Neural cell (in vitro differentiated cells): ENCODE results near the gene BCAS2. TPM values are rescaled to one million over a fixed set of nuclear protein-coding genes. Genes with fewer than 3 reads are reported as not detected.

Experiments
- H2AFZ ChIP-seq: fragments of 200-600, 300-800 bp; sonication (generic), shearing (Covaris generic); 2 replicates; pipeline ENCODE4 v1.6.0; 2014; ENCODE audit warnings: low read depth, mild to moderate bottlenecking, antibody characterized with exemption, low read length, moderate library complexity
- H3F3A ChIP-seq: fragments of 200-600 bp; shearing (Covaris generic); 2 replicates; pipeline ENCODE4 v1.6.1; 2016; ENCODE audit warnings: mild to moderate bottlenecking, moderate library complexity, mixed read lengths, antibody characterized with exemption, low read length; ENCODE audit not compliant: insufficient read depth, poor library complexity, severe bottlenecking
- H3K27ac ChIP-seq: fragments of 200-600, 300-800 bp; sonication (generic), shearing (Covaris generic); 2 replicates; pipeline ENCODE4 v1.5.1; 2014; ENCODE audit warnings: mild to moderate bottlenecking, low read length, moderate library complexity
- H3K27me3 ChIP-seq: fragments of 300-800, 200-600 bp; sonication (generic), shearing (Covaris generic); 2 replicates; pipeline ENCODE4 v1.6.0; 2014; ENCODE audit warnings: mild to moderate bottlenecking, low read depth, low read length, moderate library complexity; ENCODE audit not compliant: insufficient read depth
- H3K36me3 ChIP-seq: fragments of 300-800, 200-600 bp; sonication (generic), shearing (Covaris generic); 2 replicates; pipeline ENCODE4 v1.5.1; 2014; ENCODE audit warnings: mild to moderate bottlenecking, antibody characterized with exemption, low read length, moderate library complexity; ENCODE audit not compliant: insufficient read depth
- H3K4me2 ChIP-seq: fragments of 300-800, 200-600 bp; sonication (generic), shearing (Covaris generic); 2 replicates; pipeline ENCODE4 v1.6.0; 2014; ENCODE audit warnings: mild to moderate bottlenecking, low read length
- H3K4me3 ChIP-seq: fragments of 300-800, 200-600 bp; sonication (generic), shearing (Covaris generic); 2 replicates; pipeline ENCODE4 v1.5.1; 2014; ENCODE audit warnings: mild to moderate bottlenecking, low read length, moderate library complexity
- H3K79me2 ChIP-seq: fragments of 200-600 bp; shearing (Covaris generic); replicated peaks from 2 replicates; pipeline ENCODE4 v1.6.0; 2014; ENCODE audit warnings: mild to moderate bottlenecking, low read length, moderate library complexity; ENCODE audit not compliant: insufficient read depth
- H3K9ac ChIP-seq: fragments of 300-800, 200-600 bp; sonication (generic), shearing (Covaris generic); 2 replicates; pipeline ENCODE4 v1.6.1; 2016; ENCODE audit warnings: mild to moderate bottlenecking, low read length, mixed read lengths
- H3K9me2 ChIP-seq: fragments of 200-600 bp; shearing (Covaris generic); 2 replicates; pipeline ENCODE4 v1.6.1; 2016; ENCODE audit warnings: mild to moderate bottlenecking, low read length, mixed read lengths; ENCODE audit not compliant: insufficient read depth
- H3K9me3 ChIP-seq: fragments of 200-600, 300-800 bp; sonication (generic), shearing (Covaris generic); 2 replicates; pipeline ENCODE4 v1.6.1; 2016; ENCODE audit warnings: mild to moderate bottlenecking, mixed run types, low read length, moderate library complexity, mixed read lengths
- H4K20me1 ChIP-seq: fragments of 200-600 bp; shearing (Covaris generic); 2 replicates; pipeline ENCODE4 v1.6.1; 2016; ENCODE audit warnings: mild to moderate bottlenecking, mixed run types; ENCODE audit not compliant: insufficient read depth
- CTCF ChIP-seq: fragments of 450-650 bp; IDR thresholded peaks from 2 replicates; pipeline ENCODE4 v1.5.1; 2014; ENCODE audit warnings: antibody characterized with exemption, mild to moderate bottlenecking, moderate library complexity; ENCODE audit not compliant: poor library complexity, severe bottlenecking
- EP300 ChIP-seq: fragments of 450-650 bp; conservative IDR thresholded peaks from 2 replicates; pipeline ENCODE4 v1.6.1; 2014; ENCODE audit warnings: antibody characterized with exemption, mild to moderate bottlenecking, moderate library complexity; ENCODE audit not compliant: poor library complexity, severe bottlenecking
- EZH2 ChIP-seq: fragments of 200-600, 300-800 bp; shearing (Covaris generic), sonication (generic); IDR thresholded peaks from 2 replicates; pipeline ENCODE4 v1.6.1; 2014; ENCODE audit warnings: antibody characterized with exemption, low read length, borderline replicate concordance, mild to moderate bottlenecking; ENCODE audit not compliant: insufficient read depth, poor library complexity, severe bottlenecking
- MXI1 ChIP-seq: fragments of 450-650 bp; conservative IDR thresholded peaks from 2 replicates; pipeline ENCODE4 v1.6.1; 2014; ENCODE audit warnings: antibody characterized with exemption, mild to moderate bottlenecking; ENCODE audit not compliant: poor library complexity, severe bottlenecking
- POLR2AphosphoS5 ChIP-seq: IDR thresholded peaks from 2 replicates; pipeline ENCODE4 v1.6.1; 2012
- RAD21 ChIP-seq: fragments of 450-650 bp; conservative IDR thresholded peaks from 2 replicates; pipeline ENCODE4 v1.6.1; 2014; ENCODE audit warnings: antibody characterized with exemption, mild to moderate bottlenecking, moderate library complexity
- REST ChIP-seq: IDR thresholded peaks from 2 replicates; pipeline ENCODE4 v1.6.1; 2012; ENCODE audit warnings: borderline replicate concordance
- SMC3 ChIP-seq: fragments of 450-650 bp; conservative IDR thresholded peaks from 2 replicates; pipeline ENCODE4 v1.6.1; 2014; ENCODE audit warnings: antibody characterized with exemption, mild to moderate bottlenecking, moderate library complexity; ENCODE audit not compliant: poor library complexity
- TAF1 ChIP-seq: IDR thresholded peaks from 2 replicates; pipeline ENCODE4 v1.6.1; 2012; ENCODE audit warnings: low read depth
- polyA plus RNA-seq: library from polyadenylated mRNA; depleted of rRNA; stranded (reverse); fragments of >200 nt; gene quantifications from 2 replicates; pipeline ENCODE4 v1.2.3, GENCODE V29; 2014

The BCAS2 gene
- polyA plus RNA-seq, 1 donor from 2014 or later: 149 TPM

- Histone ChIP-seq H3K4me2 (no peak overlapping the region), H3K9me2 (no peaks in the 10 kb centered on the region), H2AFZ (no peak overlapping the region), H3F3A (no peaks in the 10 kb centered on the region), H3K79me2 (no peaks in the 10 kb centered on the region), H3K36me3 (no peaks in the 10 kb centered on the region), H3K9me3 (no peaks in the 10 kb centered on the region), H3K4me3 (no peak overlapping the region), H3K9ac (no peak overlapping the region), H3K27me3 (no peaks in the 10 kb centered on the region), H4K20me1 (no peaks in the 10 kb centered on the region), H3K27ac (no peak overlapping the region)
- no peak for TF ChIP-seq TAF1
- no peak for TF ChIP-seq REST
- no peak for TF ChIP-seq EP300
- no peak for TF ChIP-seq EZH2
- TF ChIP-seq MXI1: no peak
- no peak for TF ChIP-seq CTCF
- no peak for TF ChIP-seq SMC3
- no peak for TF ChIP-seq POLR2AphosphoS5
- TF ChIP-seq RAD21: no peak
These were observed 30.0 kb downstream of the BCAS2 start for GRCh38 chr1:114551400-114551799.

GRCh38 chr1:114550336-114550735, 31.1 kb downstream of the BCAS2 start:
- H3K79me2 ChIP-seq: no peaks in the 10 kb centered on the region

More at GRCh38 chr1:114550336-114550735, 31.1 kb downstream of the BCAS2 start:
- Histone ChIP-seq H3K4me3 (no peak overlapping the region), H2AFZ (no peak overlapping the region), H3K9me2 (no peaks in the 10 kb centered on the region), H3K9me3 (no peaks in the 10 kb centered on the region), H3K36me3 (no peaks in the 10 kb centered on the region), H3K27me3 (no peaks in the 10 kb centered on the region), H4K20me1 (no peaks in the 10 kb centered on the region), H3K27ac (no peak overlapping the region), H3F3A (no peaks in the 10 kb centered on the region), H3K4me2 (no peak overlapping the region), H3K9ac (no peak overlapping the region)
- TF ChIP-seq MXI1 (no peak), POLR2AphosphoS5 (no peak), REST (no peak), SMC3 (no peak), EZH2 (no peak), CTCF (no peak), RAD21 (no peak), TAF1 (no peak)
